Tibial nerve (tissue), 4 donors: ENCODE results near the gene ICOS.

ENCODE experiments used
- CTCF ChIP-seq, 5 experiments: fragments of 200-600 bp in 3 of 5; fragments of 450-650 bp in 2 of 5; sonication (generic) in 3 of 5; IDR thresholded peaks; one replicate each; pipeline ENCODE4 v1.5.1; 2016 to 2019; ENCODE audit warnings: antibody characterized with exemption in 5 of 5, mild to moderate bottlenecking in 3 of 5, moderate library complexity in 2 of 5
- EP300 ChIP-seq, 2 donors: sonication (generic); formaldehyde crosslinking; IDR thresholded peaks; one replicate each; pipeline ENCODE4 v1.6.1; 2017; ENCODE audit warnings: antibody characterized with exemption in 2 of 2, mild to moderate bottlenecking in 1 of 2
- POLR2A ChIP-seq, 2 donors: fragments of 450-650 bp; IDR thresholded peaks; one replicate each; pipeline ENCODE4 v1.6.1; 2017; ENCODE audit warnings: antibody characterized with exemption in 2 of 2, mild to moderate bottlenecking in 2 of 2, moderate library complexity in 2 of 2

- TF ChIP-seq POLR2A (IDR thresholded peaks at IDR 0.05) (no peak), CTCF (IDR thresholded peaks at IDR 0.05) (no peak), EP300 (IDR thresholded peaks at IDR 0.05) (no peak)
These were observed 45.7 kb downstream of the ICOS start for GRCh38 chr2:203982276-203982675.
